ENCODE measurements around the gene SLC25A2.

The SLC25A2 gene

GRCh38 chr5:141313711-141314110, 9.9 kb upstream of the SLC25A2 start:
- no peak for DNase-seq

DNA sequence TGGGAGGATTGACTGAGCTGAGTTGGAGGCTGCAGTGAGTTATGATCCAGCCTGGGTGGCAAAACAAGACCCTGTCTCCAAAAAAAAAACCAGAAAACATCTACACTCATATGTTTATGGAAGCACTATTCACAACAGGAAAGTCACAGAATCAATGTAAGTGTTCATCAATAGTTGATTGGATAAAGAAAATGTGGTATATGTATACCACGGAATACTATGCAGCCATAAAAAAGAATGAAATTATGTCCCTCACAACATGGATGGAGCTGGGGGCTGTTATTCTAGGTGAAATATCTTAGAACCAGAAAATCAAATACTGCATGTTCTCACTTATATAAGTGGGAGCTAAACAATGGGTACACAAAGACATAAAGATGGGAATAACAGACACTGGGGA, 2.8 kb upstream of the SLC25A2 start:
- DNase-seq, result no peak

GRCh38 chr5:141298376-141298775, 5.5 kb downstream of the SLC25A2 start:
- no peak for DNase-seq

DNA sequence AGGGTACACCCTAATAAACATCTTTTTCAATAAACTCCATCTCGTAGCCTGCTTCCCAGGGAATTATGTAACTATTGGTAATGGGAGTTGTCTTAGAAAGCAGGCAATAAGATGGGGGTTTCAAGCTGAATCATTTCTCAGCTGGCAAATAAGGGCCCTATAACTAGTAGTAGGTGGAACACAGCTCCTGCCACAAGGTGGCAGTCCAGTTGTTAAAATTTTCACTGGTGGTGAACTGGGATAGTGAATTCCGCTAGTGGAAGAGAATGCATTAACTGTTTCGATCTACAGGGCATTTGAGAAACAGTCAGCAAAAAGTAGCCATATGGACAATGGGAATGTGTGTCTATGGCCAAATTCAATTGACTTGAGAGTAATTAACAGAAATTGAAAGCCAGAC, 30.9 kb downstream of the SLC25A2 start:
- no peak for DNase-seq

DNA sequence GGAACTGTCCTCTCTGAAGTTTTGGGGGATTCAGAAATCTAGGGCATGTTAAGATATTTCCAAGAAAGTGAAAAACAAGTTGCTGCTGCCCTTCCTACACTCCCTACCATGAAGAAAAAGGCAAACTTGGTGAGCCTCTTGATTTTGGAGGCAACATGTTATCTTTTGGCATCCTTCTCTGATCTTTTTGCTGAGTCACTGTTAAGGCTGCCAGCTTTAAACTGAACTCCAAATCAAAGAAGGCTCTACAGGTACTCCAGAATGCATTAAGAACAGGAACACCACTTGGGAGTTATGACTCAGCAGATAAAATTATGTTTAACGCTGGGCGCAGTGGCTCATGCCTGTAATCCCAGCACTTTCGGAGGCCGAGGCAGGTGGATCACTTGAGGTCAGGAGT, 34.7 kb downstream of the SLC25A2 start:
- no peak for DNase-seq

DNA sequence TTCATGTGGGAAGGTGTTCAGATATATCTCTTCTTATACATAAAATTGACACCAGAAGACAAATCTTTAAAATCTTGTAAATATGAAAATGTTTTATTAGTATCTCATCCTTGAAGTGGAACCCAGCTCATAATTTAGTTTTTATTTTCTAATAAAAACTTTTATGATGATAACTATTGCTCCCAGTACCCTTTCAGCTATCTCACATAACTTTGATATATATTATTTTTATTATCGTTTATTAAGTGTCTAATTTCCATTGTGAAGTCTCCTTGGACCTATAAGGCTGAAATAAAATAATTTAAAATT, 42.7 kb downstream of the SLC25A2 start:
- DNase-seq, result no peak

GRCh38 chr5:141260458-141261237, 43.2 kb downstream of the SLC25A2 start:
- no peak for DNase-seq

GRCh38 chr5:141258948-141259347, 44.9 kb downstream of the SLC25A2 start:
- DNase-seq, result no peak

DNA sequence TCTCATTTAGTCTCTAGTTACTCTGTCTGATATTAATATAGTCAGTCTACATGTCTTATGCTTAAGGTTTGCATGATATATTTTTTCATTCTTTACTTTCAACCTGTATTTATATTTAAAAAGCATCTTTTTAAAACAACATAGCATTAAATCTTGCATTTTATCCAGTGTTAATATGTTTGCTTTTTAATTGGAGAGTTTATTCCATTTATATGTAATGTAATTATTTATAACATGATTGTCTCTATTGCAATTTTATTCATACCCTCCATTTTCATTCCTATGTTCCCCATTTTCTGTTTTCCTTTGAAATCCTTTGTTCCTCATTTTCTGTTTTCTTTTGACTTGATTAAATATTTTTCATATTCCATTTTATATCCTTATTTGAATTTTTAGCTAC, 45.4 kb downstream of the SLC25A2 start:
- DNase-seq, result no peak
